Liver (tissue), 9 donors: ENCODE results near the gene EPHA5. TPM values are rescaled to one million over a fixed set of nuclear protein-coding genes. Genes with fewer than 3 reads are reported as not detected.

Experiments
- DNase-seq: peaks from one replicate; pipeline ENCODE4 v3.0.0-alpha.2; 2017; ENCODE audit warnings: low spot score
- H3K27ac ChIP-seq, 2 donors: one replicate each; pipeline ENCODE4 v1.7.0; 2013; ENCODE audit warnings: inconsistent platforms in 2 of 2, low read length in 2 of 2, control low read depth in 1 of 2, low read depth in 1 of 2, mild to moderate bottlenecking in 1 of 2
- H3K27me3 ChIP-seq, 4 donors: one replicate each; pipeline versions ENCODE4 v1.6.1 to v1.7.0; 2013; ENCODE audit warnings: low read length in 3 of 4, inconsistent platforms in 1 of 4, mild to moderate bottlenecking in 1 of 4, moderate library complexity in 1 of 4; ENCODE audit not compliant: control insufficient read depth in 4 of 4, insufficient read depth in 4 of 4
- H3K36me3 ChIP-seq, 4 donors: one replicate each; pipeline versions ENCODE4 v1.6.1 to v1.7.0; 2013; ENCODE audit warnings: low read length in 3 of 4, mild to moderate bottlenecking in 3 of 4, low read depth in 1 of 4, moderate library complexity in 1 of 4; ENCODE audit not compliant: control insufficient read depth in 4 of 4, insufficient read depth in 3 of 4
- H3K4me1 ChIP-seq, 4 donors: one replicate each; pipeline versions ENCODE4 v1.6.1 to v1.7.0; 2013; ENCODE audit warnings: low read length in 3 of 4, mild to moderate bottlenecking in 3 of 4, moderate library complexity in 1 of 4; ENCODE audit not compliant: control insufficient read depth in 4 of 4, insufficient read depth in 4 of 4
- H3K4me3 ChIP-seq, 3 donors: one replicate each; pipeline versions ENCODE4 v1.6.1 to v1.7.0; 2013; ENCODE audit warnings: low read length in 3 of 3, control low read depth in 1 of 3, low read depth in 1 of 3, mild to moderate bottlenecking in 1 of 3
- H3K9ac ChIP-seq, 2 donors: one replicate each; pipeline ENCODE4 v1.7.0; 2013; ENCODE audit warnings: low read length in 2 of 2, mild to moderate bottlenecking in 2 of 2, moderate library complexity in 2 of 2, control low read depth in 1 of 2, low read depth in 1 of 2
- H3K9me3 ChIP-seq, 4 donors: one replicate each; pipeline versions ENCODE4 v1.6.1 to v1.7.0; 2013; ENCODE audit warnings: low read length in 3 of 4; ENCODE audit not compliant: control insufficient read depth in 4 of 4
- ATF3 ChIP-seq: IDR thresholded peaks from 2 replicates; pipeline ENCODE4 v1.6.1; 2016; ENCODE audit warnings: antibody characterized with exemption
- CTCF ChIP-seq: fragments of 150-350 bp; IDR thresholded peaks from 2 replicates; pipeline ENCODE4 v1.5.1; 2017; ENCODE audit warnings: improper control_type of control experiment, low read depth, low read length; ENCODE audit not compliant: missing input control
- FOXA1 ChIP-seq: IDR thresholded peaks from 2 replicates; pipeline ENCODE4 v1.6.1; 2016; ENCODE audit warnings: antibody characterized with exemption
- FOXA2 ChIP-seq: IDR thresholded peaks from 2 replicates; pipeline ENCODE4 v1.6.1; 2016; ENCODE audit warnings: antibody characterized with exemption
- GABPA ChIP-seq, 2 donors: IDR thresholded peaks in 1 of 2; conservative IDR thresholded peaks in 1 of 2; 2 replicates each; pipeline ENCODE4 v1.6.1; 2016; ENCODE audit warnings: antibody characterized with exemption in 2 of 2, mild to moderate bottlenecking in 1 of 2, moderate library complexity in 1 of 2
- HNF4A ChIP-seq, 2 donors: conservative IDR thresholded peaks; 2 replicates each; pipeline ENCODE4 v1.6.1; 2016; ENCODE audit warnings: antibody characterized with exemption in 2 of 2, mild to moderate bottlenecking in 2 of 2
- HNF4G ChIP-seq: IDR thresholded peaks from 2 replicates; pipeline ENCODE4 v1.6.1; 2016; ENCODE audit warnings: antibody characterized with exemption
- JUND ChIP-seq, 2 donors: IDR thresholded peaks; 2 replicates each; pipeline ENCODE4 v1.6.1; 2016; ENCODE audit warnings: antibody characterized with exemption in 2 of 2
- RAD21 ChIP-seq, 2 donors: IDR thresholded peaks; 2 replicates each; pipeline ENCODE4 v1.6.1; 2016; ENCODE audit warnings: antibody characterized with exemption in 2 of 2, mild to moderate bottlenecking in 2 of 2
- RXRA ChIP-seq, 2 donors: IDR thresholded peaks; 2 replicates each; pipeline ENCODE4 v1.6.1; 2017 to 2018; ENCODE audit warnings: antibody characterized with exemption in 2 of 2, mild to moderate bottlenecking in 1 of 2
- SP1 ChIP-seq: IDR thresholded peaks from 2 replicates; pipeline ENCODE4 v1.6.1; 2018; ENCODE audit warnings: antibody characterized with exemption, mild to moderate bottlenecking
- TAF1 ChIP-seq: conservative IDR thresholded peaks from 2 replicates; pipeline ENCODE4 v1.6.1; 2016; ENCODE audit warnings: antibody characterized with exemption, mild to moderate bottlenecking
- YY1 ChIP-seq: IDR thresholded peaks from 2 replicates; pipeline ENCODE4 v1.6.1; 2016; ENCODE audit warnings: antibody characterized with exemption, mild to moderate bottlenecking
- WGBS: extraction: QIAGEN DNeasy Blood & Tissue Kit; methylation state at CpG from one replicate; pipeline ENCODE4 v1.1.7; 2013; 5-methylcytosine and 5-hydroxymethylcytosine counted together
- polyA plus RNA-seq, 2 donors: library from polyadenylated mRNA; stranded (reverse) in 1 of 2; unstranded in 1 of 2; fragments of 200-250 nt in 1 of 2; fragments of >200 nt in 1 of 2; fragmentation: Nextera tagmentation in 1 of 2; extraction: Ambion mirVana in 1 of 2; gene quantifications; one replicate each; pipeline versions ENCODE4 v1.2.1 to v1.2.3, GENCODE V29; 2013 to 2015
- total RNA-seq, 2 donors: library from RNA; depleted of rRNA; stranded (reverse); fragments of >200 nt; gene quantifications; one replicate each; pipeline ENCODE4 v1.2.3, GENCODE V29; 2014
- TF ChIP-seq, protein P1 (sequence below): IDR thresholded peaks from 2 replicates; pipeline ENCODE4 v1.6.1; 2016; ENCODE audit warnings: antibody characterized with exemption
- TF ChIP-seq, protein P2 (sequence below): IDR thresholded peaks from 2 replicates; pipeline ENCODE4 v1.6.1; 2016; ENCODE audit warnings: antibody characterized with exemption, mild to moderate bottlenecking
- donor health status: healthy.
- donor health status: healthy.
- donor health status: healthy.
- donor health status: healthy.
- donor health status: healthy.

Gene EPHA5
- not detected for total RNA-seq
- polyA plus RNA-seq, result not detected

- Histone ChIP-seq H3K9me3 (no peaks in the 10 kb centered on the region), H3K4me3 (peak within 1 kb of the TSS in 2 of 3 donors; percentile 29 to 38), H3K27me3 (peaks cover 0 to 16% (median 9%) of the 10 kb centered on the region in 4 donors), H3K27ac (no peak within 1 kb of the TSS), H3K9ac (no peak within 1 kb of the TSS), H3K36me3 (no peaks in the 10 kb centered on the region), H3K4me1 (peaks cover 10 to 29% (median 24%) of the 10 kb centered on the region in 4 donors)
- TF ChIP-seq, protein P1, sequence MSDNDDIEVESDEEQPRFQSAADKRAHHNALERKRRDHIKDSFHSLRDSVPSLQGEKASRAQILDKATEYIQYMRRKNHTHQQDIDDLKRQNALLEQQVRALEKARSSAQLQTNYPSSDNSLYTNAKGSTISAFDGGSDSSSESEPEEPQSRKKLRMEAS, result no peak
- TF ChIP-seq FOXA1, result no peak
- TF ChIP-seq, protein P2, sequence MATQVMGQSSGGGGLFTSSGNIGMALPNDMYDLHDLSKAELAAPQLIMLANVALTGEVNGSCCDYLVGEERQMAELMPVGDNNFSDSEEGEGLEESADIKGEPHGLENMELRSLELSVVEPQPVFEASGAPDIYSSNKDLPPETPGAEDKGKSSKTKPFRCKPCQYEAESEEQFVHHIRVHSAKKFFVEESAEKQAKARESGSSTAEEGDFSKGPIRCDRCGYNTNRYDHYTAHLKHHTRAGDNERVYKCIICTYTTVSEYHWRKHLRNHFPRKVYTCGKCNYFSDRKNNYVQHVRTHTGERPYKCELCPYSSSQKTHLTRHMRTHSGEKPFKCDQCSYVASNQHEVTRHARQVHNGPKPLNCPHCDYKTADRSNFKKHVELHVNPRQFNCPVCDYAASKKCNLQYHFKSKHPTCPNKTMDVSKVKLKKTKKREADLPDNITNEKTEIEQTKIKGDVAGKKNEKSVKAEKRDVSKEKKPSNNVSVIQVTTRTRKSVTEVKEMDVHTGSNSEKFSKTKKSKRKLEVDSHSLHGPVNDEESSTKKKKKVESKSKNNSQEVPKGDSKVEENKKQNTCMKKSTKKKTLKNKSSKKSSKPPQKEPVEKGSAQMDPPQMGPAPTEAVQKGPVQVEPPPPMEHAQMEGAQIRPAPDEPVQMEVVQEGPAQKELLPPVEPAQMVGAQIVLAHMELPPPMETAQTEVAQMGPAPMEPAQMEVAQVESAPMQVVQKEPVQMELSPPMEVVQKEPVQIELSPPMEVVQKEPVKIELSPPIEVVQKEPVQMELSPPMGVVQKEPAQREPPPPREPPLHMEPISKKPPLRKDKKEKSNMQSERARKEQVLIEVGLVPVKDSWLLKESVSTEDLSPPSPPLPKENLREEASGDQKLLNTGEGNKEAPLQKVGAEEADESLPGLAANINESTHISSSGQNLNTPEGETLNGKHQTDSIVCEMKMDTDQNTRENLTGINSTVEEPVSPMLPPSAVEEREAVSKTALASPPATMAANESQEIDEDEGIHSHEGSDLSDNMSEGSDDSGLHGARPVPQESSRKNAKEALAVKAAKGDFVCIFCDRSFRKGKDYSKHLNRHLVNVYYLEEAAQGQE, result no peak
- TF ChIP-seq GABPA (IDR thresholded peaks at IDR 0.05 in 1 of 2, conservative IDR thresholded peaks at IDR 0.05 in 1 of 2), result no peak
- TF ChIP-seq RXRA (IDR thresholded peaks at IDR 0.05), result no peak
- TF ChIP-seq HNF4G, result no peak
- TF ChIP-seq CTCF, result no peak
- TF ChIP-seq FOXA2, result no peak
- TF ChIP-seq RAD21 (IDR thresholded peaks at IDR 0.05), result no peak
- no peak for TF ChIP-seq JUND (IDR thresholded peaks at IDR 0.05)
- no peak for TF ChIP-seq YY1
- no peak for TF ChIP-seq SP1
- no peak for TF ChIP-seq HNF4A (conservative IDR thresholded peaks at IDR 0.05)
- WGBS, result 5% methylated on average over 51 of the region's 51 CpGs
- peak; percentile 32 for DNase-seq
Measured at GRCh38 chr4:65670331-65671031, at the start of gene EPHA5. TSS of gene EPHA5 (minus strand) at chr4:65670489. CDS start at chr4:65669742, 747 bp downstream.

GRCh38 chr4:65719635-65720034 lies 49.3 kb upstream of the EPHA5 start:
- WGBS, result 65% methylated on average over 2 of the region's 2 CpGs

More at GRCh38 chr4:65719635-65720034, 49.3 kb upstream of the EPHA5 start:
- Histone ChIP-seq H3K27me3 (no peaks in the 10 kb centered on the region), H3K4me1 (no peaks in the 10 kb centered on the region), H3K9me3 (no peaks in the 10 kb centered on the region), H3K9ac (no peak overlapping the region), H3K27ac (no peak overlapping the region), H3K36me3 (no peaks in the 10 kb centered on the region), H3K4me3 (no peak overlapping the region)
- no peak for DNase-seq
- TF ChIP-seq TAF1, result no peak
- TF ChIP-seq RXRA (IDR thresholded peaks at IDR 0.05), result no peak
- TF ChIP-seq ATF3, result no peak
- TF ChIP-seq, protein P2, result no peak
- TF ChIP-seq JUND (IDR thresholded peaks at IDR 0.05), result no peak
